GM18520 (cell line): ENCODE measurements around the gene SH3TC1.

ENCODE experiments used
- ATAC-seq: cut with Tn5 transposase; IDR thresholded peaks from one replicate; pipeline ENCODE4 v1.9.1; 2021; ENCODE audit not compliant: unreplicated experiment

SH3TC1 gene

DNA sequence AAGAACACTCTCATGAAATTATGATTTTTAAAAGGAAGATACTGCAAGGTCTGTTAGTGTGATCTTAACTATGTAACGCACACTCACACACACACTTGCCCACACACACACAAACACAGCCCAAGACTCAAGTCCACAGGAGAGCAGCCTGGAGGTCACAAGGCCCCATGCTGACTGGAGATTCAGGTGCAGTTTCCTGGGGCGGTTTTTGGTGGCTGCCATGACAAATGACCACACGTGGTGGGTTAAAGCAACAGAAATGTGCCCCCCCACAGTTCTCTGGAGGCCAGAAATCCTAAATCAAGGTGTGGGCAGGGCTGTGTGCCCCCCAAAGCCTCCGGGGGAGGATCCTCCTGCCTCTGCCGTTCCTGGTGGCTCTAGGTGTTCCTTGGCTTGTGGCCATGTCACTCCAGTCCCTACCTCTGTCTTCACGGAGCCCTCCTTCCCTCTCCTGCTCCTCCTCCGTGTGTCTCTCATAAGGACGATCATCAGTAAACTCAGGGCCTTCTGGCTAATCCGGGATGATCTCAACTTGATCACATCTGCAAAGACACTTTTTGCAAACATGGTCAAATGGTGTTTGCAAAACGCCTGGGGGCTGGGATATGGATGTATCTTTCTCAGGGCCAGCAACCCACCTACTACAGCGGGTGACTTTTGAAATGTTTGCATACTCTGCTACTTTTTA is 60.8 kb downstream of the SH3TC1 start:
- ATAC-seq = no peak

DNA sequence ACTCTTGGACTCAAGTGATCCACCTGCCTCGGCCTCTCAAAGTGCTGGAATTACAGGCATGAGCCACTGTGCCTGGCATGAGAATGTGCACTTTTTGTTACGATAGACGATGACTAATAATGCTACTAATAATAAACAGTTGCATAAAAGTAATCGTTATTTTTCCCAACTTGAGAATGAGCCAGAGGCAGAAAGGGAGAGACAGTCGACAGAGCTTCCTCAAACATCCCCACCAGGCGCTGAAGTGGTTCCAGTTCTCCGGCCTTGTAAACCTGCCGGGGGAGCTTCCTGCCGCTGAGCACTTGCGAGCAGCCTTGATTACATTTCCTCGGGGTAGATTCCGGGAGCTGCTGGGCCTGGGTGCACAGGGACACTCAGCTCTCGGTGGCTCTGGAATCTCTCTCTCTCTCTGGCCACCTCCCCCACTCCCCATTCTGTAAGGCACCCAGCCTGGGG is 61.6 kb downstream of the SH3TC1 start:
- ATAC-seq = no peak

DNA sequence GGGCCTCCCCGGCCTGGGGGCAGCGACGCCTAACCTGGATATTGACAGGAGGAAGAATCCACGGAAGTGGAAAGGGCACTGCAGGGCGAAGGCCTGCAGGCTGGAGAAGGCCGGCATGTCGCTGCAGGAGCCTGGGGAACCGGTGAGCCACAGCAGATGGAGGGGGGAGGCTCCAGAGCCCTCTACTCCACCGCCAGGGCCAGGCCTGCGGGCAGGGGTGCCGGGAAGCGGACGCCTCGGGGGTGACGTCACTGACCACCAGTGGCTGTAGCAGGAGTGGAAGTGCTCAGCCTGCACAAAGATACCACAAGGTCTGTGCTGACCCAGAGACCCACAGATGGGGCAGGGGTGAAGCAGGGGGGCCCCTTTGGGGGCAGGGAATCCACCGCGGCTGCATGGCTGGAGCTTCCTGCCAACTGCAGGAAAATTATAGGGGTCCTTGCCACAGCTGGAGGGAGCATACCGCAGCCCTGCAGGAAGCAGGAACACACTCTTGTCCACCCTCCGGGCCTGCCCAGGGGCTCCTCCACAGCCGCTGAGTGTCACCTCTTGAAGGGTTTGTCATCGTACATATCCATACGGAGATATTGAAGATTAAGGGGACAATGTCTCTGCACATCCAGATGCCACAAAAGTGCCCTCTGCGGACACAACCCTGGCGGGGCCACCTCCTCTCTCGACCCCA is 62.9 kb downstream of the SH3TC1 start:
- no peak for ATAC-seq

GRCh38 chr4:8262637-8263322 is 63.7 kb downstream of the SH3TC1 start:
- ATAC-seq = no peak

GRCh38 chr4:8263397-8263796 is 64.3 kb downstream of the SH3TC1 start:
- no peak for ATAC-seq

DNA sequence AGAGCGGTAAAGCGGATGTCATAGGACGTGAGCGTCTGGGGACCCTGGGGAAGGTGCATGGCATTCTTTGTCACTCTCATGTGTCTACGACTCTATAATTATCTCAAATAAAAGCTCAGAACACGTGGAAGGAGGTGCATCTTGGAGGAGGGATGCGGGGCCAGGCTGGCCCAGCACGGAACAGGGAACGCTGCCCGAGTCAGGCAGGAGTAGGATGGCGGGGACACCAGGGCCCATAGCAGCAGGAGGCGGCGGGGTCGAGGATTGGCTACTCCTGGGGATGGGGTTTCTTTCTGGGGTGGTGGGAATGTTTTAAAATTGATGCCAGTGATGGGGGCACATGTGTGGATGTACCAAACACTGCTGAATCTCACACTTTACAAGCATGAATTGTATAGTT is 65.0 kb downstream of the SH3TC1 start:
- no peak for ATAC-seq

DNA sequence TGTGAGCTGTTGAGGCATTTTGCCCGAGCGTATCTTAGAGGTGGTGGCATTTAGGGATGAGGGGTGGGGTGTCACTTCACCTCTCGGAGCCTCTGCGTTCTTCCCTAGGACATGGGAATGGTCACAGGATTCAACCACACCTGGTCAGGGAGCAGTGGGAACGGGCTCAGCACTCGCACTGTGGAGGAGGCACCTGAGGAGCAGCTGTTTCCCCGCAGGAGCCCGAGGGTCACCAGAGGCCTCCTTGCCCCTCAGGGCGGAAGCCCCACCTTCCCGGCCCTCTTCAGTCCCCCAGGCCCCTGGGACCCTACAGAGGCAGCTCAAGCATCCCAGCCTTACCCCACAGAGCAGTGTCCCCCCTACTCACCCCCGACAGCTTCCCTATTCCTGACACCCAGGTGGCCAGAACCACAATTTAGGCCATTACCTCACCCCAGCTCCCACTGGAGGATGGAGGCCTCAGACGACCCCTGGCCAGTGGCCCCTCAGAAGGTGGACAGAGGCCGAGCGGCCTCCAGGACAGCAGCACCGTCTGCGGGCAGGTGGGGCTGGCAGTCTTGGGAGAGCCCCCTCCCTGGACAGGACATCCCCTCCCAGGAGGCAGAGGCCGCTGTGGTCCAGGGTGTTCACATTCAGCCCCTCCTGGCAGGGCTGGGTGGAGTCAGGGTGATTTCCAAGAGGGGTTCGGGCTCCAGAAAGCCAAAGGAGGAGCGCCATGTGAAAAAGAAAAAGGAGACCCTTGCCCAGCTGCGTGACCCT is 66.3 kb downstream of the SH3TC1 start:
- ATAC-seq = no peak

- no peak for ATAC-seq
These were observed 67.0 kb downstream of the SH3TC1 start for GRCh38 chr4:8266088-8266487.

- no peak for ATAC-seq
These were observed 67.4 kb downstream of the SH3TC1 start for GRCh38 chr4:8266508-8266907.

GRCh38 chr4:8267077-8267476 is 68.0 kb downstream of the SH3TC1 start:
- no peak for ATAC-seq

GRCh38 chr4:8268211-8268610 is 69.1 kb downstream of the SH3TC1 start:
- no peak for ATAC-seq

- ATAC-seq = no peak
These were observed 69.9 kb downstream of the SH3TC1 start for GRCh38 chr4:8268901-8269534.

DNA sequence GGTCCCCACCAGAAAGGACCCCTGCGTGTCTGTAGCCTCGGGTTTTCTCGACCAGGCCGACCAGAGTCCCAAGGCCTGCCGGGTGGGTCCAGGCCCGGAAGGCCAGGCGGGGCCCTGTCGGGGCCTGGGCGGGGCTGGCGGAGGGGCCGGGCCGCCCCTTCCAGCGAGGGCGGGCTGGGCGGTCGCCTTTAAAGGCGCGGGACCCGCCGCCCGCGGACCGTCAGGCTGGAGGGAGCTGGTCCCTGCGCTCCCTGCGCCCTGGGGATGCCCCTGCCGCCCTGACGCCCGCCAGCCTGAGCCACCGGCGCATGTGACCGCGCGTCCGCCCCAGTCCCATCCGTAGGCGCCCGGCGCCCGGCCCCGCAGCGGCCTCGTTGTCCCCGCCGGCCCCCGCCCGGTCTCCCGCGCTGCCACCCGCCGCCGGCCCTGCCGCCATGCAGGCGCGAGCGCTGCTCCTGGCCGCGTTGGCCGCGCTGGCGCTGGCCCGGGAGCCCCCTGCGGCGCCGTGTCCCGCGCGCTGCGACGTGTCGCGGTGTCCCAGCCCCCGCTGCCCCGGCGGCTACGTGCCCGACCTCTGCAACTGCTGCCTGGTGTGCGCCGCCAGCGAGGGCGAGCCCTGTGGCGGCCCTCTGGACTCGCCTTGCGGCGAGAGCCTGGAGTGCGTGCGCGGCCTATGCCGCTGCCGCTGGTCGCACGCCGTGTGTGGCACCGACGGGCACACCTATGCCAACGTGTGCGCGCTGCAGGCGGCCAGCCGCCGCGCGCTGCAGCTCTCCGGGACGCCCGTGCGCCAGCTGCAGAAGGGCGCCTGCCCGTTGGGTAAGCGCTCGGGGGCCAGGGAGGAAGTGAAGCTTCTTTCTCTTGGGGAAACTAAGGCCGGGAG is 70.7 kb downstream of the SH3TC1 start, which contains the start of gene HTRA3:
Gene HTRA3, plus strand, starts transcription at position 220 of the 883 bp plus-strand sequence. Its CDS starts 215 bp downstream, at position 435.
- ATAC-seq = no peak

GRCh38 chr4:8270418-8270771 is 71.3 kb downstream of the SH3TC1 start:
- no peak for ATAC-seq

DNA sequence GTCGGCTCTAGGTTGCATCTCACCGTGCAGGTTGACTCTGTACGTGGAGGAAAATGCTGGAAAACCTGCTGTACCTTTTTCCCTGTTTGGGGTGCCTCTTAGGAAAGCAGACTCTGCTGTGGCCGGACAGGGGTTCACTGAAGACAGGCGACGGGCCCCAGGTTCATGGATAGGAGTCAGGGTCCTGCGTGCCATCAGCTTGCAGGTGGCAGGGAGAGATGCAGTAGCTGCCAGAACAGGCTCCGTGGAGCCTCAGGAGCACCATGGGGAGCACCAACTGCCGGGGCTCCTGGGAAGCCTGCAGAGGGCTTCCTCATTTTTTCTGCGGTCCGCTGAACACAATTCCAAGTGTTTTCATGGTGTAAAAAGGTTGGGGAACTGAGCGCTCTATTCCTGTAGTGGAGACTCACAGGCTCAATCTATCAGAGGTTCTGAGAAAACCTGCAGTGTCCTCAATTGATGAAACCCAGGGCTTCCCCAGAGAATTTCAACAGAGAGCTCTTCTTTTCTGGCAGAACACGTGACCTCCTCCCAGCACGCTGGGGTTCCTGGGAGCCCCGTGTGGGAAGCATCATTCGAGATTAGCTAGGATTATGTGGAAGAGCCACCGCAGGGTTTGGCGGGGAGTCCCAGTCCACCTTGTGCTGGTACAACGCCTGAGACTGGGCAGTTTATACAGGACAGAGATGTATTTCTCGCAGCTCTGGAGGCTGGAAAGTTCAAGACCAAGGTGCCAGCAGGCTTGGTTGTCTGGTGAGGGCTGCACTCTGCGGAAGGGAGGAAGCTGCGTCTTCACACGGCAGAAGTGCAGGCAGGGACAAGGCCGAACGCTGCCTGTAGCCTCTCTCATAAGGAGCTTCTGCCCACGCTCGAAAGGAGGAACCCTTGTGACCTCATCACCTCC is 72.1 kb downstream of the SH3TC1 start:
- ATAC-seq = no peak

DNA sequence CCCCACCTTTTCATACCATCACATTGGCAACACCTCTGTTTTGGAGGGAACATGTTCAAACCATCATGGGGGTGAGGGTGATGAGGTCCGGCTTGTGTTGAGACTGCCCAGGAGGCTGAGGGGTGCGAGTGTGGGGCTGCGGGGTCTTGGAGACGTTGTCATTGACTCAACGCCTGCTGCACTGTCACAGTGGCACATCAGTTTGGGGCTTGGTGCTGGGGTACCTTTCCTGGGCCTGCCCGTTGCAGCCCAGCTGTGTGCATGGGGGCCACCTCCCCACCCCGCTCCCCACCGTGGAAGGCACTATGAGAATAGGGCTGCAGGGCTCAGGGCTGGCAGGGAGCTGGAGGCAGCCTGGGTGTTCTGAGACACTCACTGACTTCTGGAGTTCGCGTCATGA is 72.7 kb downstream of the SH3TC1 start:
- no peak for ATAC-seq

GRCh38 chr4:8272472-8273428 is 73.7 kb downstream of the SH3TC1 start:
- no peak for ATAC-seq

DNA sequence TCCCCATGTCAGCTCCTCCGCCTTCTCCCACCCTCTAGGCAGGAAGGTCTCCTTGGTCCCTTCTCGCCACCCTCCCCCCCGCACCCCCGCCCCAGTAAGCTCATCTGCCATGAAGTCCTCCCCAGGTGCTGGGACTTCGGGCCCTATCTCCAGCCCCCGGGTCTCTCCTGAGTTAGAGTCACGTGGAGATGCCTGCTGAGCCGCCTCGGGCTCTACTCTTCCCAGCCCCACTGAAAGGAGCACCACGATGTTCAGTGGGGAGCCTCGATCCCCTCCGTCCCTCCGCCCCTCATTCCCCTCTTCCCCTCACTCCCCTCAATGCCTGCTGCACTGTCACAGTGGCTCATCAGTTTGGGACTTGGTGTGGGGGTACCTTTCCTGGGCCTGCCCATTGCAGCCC is 74.4 kb downstream of the SH3TC1 start:
- no peak for ATAC-seq
